Astrocyte of the spinal cord (primary cell): ENCODE data around the gene HEMK1.
A peak's percentile ranks its signal among the peaks of the same experiment; 100 is the strongest.

Source experiments
- DNase-seq: peaks from one replicate; pipeline ENCODE4 v3.0.0; 2011; ENCODE audit warnings: low read depth, low spot score
- H3K4me3 ChIP-seq: 2 replicates; pipeline ENCODE4 v1.5.1; 2011; ENCODE audit warnings: low read depth, mild to moderate bottlenecking, low read length, moderate library complexity
- CTCF ChIP-seq: IDR thresholded peaks from 2 replicates; pipeline ENCODE4 v1.5.1; 2012; ENCODE audit warnings: low read depth, mild to moderate bottlenecking, low read length, inconsistent platforms
- in situ Hi-C: cut with HindIII; loops from 2 replicates; pipeline ENCODE4 v1.10.0; 2017; ENCODE audit warnings: low sequenced_read_pairs

The HEMK1 gene

DNA sequence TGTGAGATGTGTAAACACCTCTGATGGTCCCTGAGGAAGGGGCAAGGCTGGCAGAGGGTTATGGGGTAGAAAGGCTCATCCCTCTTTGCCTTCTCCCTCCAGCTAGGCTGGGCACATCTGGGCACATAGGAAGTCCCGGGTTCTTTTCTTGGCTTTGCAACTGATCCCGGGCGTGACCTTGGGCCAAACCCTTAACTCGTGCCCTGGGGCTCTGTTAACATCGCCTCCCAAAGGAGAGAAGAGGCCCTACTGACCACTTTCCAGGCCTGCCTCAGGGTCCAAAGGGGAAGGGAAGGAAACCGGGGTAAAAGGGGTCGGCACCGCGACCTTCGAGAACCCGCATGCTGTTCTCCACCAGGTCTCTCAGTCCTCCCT is 2.3 kb upstream of the HEMK1 start:
- in situ Hi-C loops = no loop called here
- no peak for TF ChIP-seq CTCF
- DNase-seq = no peak
- peak overlapping the region; percentile 49 for H3K4me3 ChIP-seq

DNA sequence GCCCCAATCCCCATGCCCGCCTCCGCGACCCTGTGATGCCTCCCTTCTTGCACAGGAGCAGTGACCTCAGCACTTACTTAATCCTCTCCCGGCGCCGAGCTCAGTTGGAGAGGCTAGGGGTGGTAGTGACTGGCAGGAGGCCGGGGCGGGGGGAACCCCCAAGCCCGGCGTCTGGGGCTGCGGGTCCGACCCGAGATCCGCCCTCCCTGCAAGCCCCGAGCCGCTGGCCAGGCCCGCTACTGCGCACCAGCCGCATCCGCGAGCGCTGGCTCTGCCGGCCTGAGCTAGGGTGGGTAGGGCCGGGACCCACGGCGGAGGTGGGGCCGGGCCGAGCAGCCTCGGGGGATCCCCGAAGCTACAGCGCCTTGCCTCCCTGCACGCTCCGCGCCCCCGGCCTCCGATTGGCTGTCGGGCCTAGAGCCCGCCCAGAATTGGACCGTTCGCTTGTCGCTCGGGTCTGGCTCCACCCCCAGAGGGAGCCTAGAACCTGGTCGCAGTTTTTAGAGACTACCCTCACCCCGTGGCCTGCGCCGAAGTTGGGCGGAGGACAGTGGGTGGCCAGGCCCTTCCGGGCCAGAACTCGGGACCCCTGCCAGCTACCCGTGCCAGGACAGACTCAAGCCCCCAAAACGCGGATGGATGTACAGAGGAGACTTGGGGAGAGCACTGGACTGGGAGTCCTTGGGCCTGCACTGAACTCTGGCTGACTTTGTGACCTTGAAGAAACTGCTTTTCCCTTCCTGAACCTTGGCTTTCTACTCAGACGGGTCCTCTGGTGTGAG is 1.7 kb upstream of the HEMK1 start, which contains the start of gene C3orf18:
TSS of gene C3orf18 (minus strand) at position 362 of the 782 bp plus-strand sequence. CDS start 2,048 bp downstream, outside the sequence.
- peak; percentile 86 for DNase-seq
- in situ Hi-C loops = no loop called here
- H3K4me3 ChIP-seq = peak within 1 kb of the TSS; percentile 49
- TF ChIP-seq CTCF = no peak

DNA sequence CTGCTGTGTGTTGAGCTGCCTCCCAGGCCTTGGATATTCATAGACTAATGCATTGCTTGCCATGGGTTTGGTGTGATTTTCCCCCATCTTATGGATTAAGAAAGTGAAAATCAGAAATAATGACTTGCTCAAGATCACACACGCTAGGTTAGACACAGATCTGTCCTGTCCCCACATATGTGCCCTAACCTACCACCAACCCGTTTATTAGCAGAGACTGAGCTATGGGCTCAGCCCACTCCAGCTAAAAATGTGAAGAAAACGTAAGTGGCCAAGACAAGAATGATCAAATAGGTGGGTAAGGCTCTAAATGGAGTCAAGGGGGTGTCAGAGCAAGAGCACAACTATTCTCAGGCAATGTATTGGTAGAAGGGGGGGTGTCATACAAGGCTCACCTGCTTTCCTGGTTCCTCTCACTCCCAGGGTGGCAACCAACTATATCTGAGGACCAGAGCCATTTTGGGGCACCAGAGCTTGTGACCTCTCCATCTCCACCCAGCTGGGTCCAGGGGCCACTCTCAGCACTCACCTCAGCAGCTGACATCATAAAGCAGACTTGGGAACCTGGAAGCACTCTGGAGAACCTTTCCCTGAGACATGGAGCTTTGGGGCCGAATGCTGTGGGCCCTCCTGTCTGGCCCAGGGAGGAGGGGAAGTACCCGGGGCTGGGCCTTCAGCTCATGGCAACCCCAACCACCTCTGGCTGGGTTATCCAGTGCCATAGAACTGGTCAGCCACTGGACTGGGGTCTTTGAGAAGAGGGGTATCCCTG is 1.4 kb downstream of the HEMK1 start:
- in situ Hi-C loops = no loop called here
- DNase-seq = no peak
- H3K4me3 ChIP-seq = peak overlapping the region; percentile 77
- TF ChIP-seq CTCF = no peak

DNA sequence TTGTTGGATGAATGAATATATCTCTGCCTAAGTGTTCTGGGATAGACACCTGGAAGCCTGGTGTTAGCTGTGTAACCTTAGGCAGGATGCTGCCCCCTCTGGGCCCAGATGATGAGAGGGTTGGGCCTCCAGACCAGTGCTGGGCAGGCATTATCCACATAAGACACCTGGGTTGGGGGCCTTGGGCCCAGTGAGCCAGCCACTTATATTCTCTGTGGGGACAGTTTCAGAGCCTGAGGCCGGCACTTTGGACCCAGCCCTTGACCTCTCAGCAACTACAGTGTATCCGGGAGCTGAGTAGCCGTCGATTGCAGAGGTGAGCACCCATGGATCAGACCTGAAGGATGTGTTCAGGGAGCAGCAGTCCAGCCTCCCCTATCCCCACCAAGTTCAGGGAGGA is 2.2 kb downstream of the HEMK1 start:
- in situ Hi-C loops = no loop called here
- TF ChIP-seq CTCF = no peak
- H3K4me3 ChIP-seq = no peak overlapping the region

GRCh38 chr3:50572158-50572557 is 2.8 kb downstream of the HEMK1 start:
- in situ Hi-C loops = no loop called here
- DNase-seq = peak; percentile 61
- TF ChIP-seq CTCF = peak; percentile 92
- no peak overlapping the region for H3K4me3 ChIP-seq

More for the DNA sequence above, 2.2 kb downstream of the HEMK1 start:
- no peak for DNase-seq

- in situ Hi-C loops = no loop called here
- no peak for TF ChIP-seq CTCF
- no peak for DNase-seq
- no peak overlapping the region for H3K4me3 ChIP-seq
These were observed 3.6 kb downstream of the HEMK1 start for GRCh38 chr3:50572801-50573371.
